ENCODE measurements around the gene COL15A1. TPM values are rescaled to one million over a fixed set of nuclear protein-coding genes. Genes with fewer than 3 reads are reported as not detected.

COL15A1 gene
- total RNA-seq, 1 donor from 2014 or later = 0.07 TPM

DNA sequence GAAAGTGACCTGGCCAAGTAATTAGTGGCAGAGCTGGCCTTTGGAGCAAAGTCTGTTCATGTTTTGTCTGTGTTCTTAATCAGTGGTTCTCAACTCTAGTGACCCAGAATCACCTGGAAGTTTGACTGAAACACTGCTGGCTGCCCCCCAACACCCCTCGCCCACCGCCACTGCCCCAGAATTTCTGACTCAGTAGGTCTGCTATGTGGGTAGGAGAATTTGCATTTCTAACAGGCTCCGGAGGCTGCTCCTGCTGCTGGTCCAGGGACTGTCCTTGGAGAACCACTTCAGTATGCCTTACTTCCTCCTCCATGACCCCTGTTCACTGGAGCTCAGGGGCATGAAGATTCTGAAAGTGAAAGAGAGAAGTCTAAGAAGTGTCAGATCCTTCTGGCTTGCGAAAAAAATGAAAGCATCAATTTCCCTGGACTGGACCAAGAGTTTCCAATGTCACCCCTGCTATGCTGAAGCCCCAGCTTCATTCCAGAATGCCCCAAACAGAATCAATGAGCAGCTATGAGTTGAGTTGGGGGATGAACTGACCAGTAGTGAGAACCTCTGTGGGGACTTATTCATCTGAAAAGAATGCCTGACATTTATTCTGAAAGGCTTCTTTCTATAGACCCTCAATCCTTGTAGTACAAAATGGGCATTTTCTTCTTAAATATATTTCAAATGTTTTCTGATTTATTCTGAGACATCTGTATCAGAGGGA, 20.8 kb upstream of the COL15A1 start:
- Mint-ChIP-seq H3K4me1 (peaks cover 4% of the 10 kb centered on the region), H3K9me3 (no peaks in the 10 kb centered on the region), H3K27ac (no peak overlapping the region), H3K36me3 (ENCODE audit: low read depth) (no peaks in the 10 kb centered on the region), H3K4me3 (no peak overlapping the region), H3K27me3 (peaks cover 1% of the 10 kb centered on the region)
- intact Hi-C loops (cut with micrococcal nuclease) = no loop called here
- CTCF ChIA-PET = no interaction called here
- DNase-seq (no peak), ATAC-seq (ENCODE audit: low read depth) (no peak)
- TF ChIP-seq, protein P1, sequence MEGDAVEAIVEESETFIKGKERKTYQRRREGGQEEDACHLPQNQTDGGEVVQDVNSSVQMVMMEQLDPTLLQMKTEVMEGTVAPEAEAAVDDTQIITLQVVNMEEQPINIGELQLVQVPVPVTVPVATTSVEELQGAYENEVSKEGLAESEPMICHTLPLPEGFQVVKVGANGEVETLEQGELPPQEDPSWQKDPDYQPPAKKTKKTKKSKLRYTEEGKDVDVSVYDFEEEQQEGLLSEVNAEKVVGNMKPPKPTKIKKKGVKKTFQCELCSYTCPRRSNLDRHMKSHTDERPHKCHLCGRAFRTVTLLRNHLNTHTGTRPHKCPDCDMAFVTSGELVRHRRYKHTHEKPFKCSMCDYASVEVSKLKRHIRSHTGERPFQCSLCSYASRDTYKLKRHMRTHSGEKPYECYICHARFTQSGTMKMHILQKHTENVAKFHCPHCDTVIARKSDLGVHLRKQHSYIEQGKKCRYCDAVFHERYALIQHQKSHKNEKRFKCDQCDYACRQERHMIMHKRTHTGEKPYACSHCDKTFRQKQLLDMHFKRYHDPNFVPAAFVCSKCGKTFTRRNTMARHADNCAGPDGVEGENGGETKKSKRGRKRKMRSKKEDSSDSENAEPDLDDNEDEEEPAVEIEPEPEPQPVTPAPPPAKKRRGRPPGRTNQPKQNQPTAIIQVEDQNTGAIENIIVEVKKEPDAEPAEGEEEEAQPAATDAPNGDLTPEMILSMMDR (IDR thresholded peaks at IDR 0.05) = no peak
- POLR2A ChIA-PET = no interaction called here

DNA sequence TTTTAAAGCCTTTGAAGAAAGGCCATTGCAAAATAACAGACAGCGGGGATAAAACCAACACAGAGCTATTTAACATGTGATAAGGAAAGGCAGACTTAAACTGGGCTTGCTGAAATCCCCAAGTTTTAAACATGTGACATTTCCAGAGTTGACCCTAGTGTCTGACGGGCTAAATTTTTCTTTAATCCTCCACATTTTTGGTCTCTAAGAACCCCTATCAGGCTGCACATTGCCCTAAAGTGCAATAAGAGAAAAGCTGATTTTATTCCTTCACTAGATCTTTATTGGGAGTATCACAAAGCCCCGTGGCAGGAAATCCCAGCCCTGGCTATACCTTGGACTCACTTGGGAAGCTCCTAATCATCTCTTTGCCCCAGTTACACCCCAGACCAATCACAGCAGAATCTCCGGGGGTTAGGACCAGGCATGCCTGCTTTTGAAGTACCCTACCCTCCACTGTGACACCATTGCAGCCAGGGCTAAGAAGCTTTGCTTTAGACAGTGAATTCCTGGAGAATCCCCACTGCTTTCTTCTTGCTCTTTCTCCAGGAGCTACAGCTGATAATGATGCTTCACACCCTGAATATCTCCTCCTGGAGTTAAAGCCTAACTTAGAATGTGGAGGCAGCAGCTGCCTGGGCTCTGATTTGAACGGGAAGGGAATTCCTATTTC, 20.1 kb upstream of the COL15A1 start:
- H3K4me3 Mint-ChIP-seq = no peak overlapping the region
- no peak for DNase-seq
- CTCF ChIA-PET = no interaction called here
- peaks cover 4% of the 10 kb centered on the region for H3K4me1 Mint-ChIP-seq
- no peaks in the 10 kb centered on the region for H3K9me3 Mint-ChIP-seq
- TF ChIP-seq, protein P1 (IDR thresholded peaks at IDR 0.05) = no peak
- ATAC-seq (ENCODE audit: low read depth) = no peak
- intact Hi-C loops (cut with micrococcal nuclease) = no loop called here
- no peaks in the 10 kb centered on the region for H3K36me3 Mint-ChIP-seq (ENCODE audit: low read depth)
- POLR2A ChIA-PET = no interaction called here
- no peak overlapping the region for H3K27ac Mint-ChIP-seq
- H3K27me3 Mint-ChIP-seq = peaks cover 1% of the 10 kb centered on the region

DNA sequence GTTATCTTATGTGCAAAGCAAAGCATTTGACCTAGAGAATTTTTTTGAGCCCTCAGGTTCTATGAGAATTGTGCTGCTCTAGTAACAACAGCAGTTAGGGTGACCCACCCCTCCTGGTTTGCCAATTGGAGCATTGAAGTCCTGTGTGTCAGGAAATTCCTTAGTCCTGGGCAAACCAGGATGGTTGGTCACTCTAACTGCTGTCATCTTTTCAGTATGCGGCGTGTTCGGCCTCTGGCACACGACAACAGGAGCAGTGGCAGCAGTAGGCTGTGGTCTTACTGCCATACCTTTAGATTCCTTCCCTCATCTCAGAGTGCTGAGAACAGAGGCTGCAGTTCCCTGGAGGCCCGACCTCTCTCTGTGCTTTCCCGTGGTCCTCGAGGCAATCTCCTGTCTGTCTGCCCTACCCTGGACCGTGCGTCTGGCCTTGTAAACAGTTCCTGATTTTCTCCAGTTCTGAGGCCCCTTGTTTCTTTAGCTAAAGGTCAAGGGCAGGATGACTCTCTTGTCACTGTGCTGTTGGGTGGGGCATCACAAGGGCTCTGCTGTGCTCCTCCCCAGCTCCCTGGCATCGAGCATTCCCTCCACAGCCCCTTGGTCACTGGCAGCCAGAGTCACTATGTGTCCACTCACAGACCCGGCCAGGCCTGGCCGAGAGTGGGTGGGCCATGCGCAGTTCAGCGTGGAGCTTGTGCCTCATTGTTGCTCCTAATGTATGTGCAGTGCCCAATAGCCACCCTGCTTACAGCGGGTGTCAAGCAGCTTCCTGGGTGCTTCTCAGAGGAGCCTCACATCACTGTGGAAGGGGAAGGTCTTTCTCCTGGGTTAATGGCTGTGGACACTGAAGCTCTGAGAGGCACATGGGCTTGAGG, 18.5 kb upstream of the COL15A1 start:
- no peak overlapping the region for H3K27ac Mint-ChIP-seq
- DNase-seq (no peak), ATAC-seq (ENCODE audit: low read depth) (no peak)
- ChIA-PET CTCF (no interaction called here), POLR2A (no interaction called here)
- no peaks in the 10 kb centered on the region for H3K9me3 Mint-ChIP-seq
- peaks cover 4% of the 10 kb centered on the region for H3K27me3 Mint-ChIP-seq
- H3K36me3 Mint-ChIP-seq (ENCODE audit: low read depth) = no peaks in the 10 kb centered on the region
- peaks cover 4% of the 10 kb centered on the region for H3K4me1 Mint-ChIP-seq
- intact Hi-C loops (cut with micrococcal nuclease) = no loop called here
- TF ChIP-seq, protein P1 (IDR thresholded peaks at IDR 0.05) = no peak
- no peak overlapping the region for H3K4me3 Mint-ChIP-seq

DNA sequence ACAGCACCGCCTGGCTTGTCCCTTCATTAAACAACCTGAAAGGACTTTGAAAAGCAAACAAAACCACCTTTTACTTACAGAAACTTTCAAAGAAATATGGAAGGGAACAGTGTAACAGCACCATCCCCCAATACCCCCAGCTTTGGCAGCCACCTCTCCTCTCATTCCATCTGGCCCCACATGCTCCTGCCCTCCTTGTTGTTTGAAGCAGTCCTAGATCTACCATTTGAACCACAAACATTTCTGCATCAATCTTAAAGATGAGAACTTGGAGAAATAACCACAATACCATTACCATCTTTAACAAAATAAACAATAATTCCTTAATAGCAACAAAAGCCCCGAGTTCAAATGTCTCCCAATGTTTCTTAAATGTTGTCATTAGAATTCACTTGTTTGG, 17.8 kb upstream of the COL15A1 start:
- Mint-ChIP-seq H3K36me3 (ENCODE audit: low read depth) (no peaks in the 10 kb centered on the region), H3K4me3 (no peak overlapping the region), H3K27ac (no peak overlapping the region), H3K4me1 (peaks cover 4% of the 10 kb centered on the region), H3K9me3 (no peaks in the 10 kb centered on the region), H3K27me3 (peaks cover 5% of the 10 kb centered on the region)
- POLR2A ChIA-PET = no interaction called here
- TF ChIP-seq, protein P1 (IDR thresholded peaks at IDR 0.05) = no peak
- no peak for ATAC-seq (ENCODE audit: low read depth)
- intact Hi-C loops (cut with micrococcal nuclease) = no loop called here
- DNase-seq = no peak
- CTCF ChIA-PET = no interaction called here

DNA sequence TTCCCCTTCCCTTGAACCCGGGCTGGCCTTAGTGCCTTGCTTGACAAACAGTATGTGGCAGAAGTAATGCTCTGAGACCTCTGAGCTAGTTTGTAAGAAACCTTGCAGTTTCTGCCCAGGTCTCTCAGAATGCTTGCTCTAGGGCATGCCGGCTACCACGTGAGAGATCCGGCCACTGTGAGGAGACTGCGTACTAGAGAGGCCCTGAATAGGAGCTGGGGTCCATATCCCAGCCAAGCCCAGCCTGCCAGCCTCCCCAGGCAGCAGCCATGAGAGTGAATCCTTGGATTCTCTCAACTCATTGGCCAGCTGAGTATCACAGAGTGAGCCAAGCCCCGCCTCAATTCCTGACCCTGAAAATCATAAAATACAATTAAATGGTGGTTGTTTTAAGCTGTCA, 16.0 kb upstream of the COL15A1 start:
- ATAC-seq (ENCODE audit: low read depth) = no peak
- TF ChIP-seq, protein P1 (IDR thresholded peaks at IDR 0.05) = no peak
- Mint-ChIP-seq H3K36me3 (ENCODE audit: low read depth) (no peaks in the 10 kb centered on the region), H3K27ac (no peak overlapping the region), H3K9me3 (no peaks in the 10 kb centered on the region), H3K4me3 (no peak overlapping the region), H3K27me3 (peaks cover 5% of the 10 kb centered on the region), H3K4me1 (peaks cover 4% of the 10 kb centered on the region)
- intact Hi-C loops (cut with micrococcal nuclease) = no loop called here
- no peak for DNase-seq
- CTCF ChIA-PET = no interaction called here
- POLR2A ChIA-PET = no interaction called here

Data from activated B cell treated with CpG ODN at 0.5 μM for 24 hours (primary cell).